ENCODE data around the gene MVD. TPM values are rescaled to one million over a fixed set of nuclear protein-coding genes. Genes with fewer than 3 reads are reported as not detected.

MVD gene
- polyA plus RNA-seq, 1 donor (not counting 4 experiments of a cell fraction or from before 2014, with no cell fraction given): 59.6 TPM

GRCh38 chr16:88681084-88681680 is 18.3 kb upstream of the MVD start:
- TF ChIP-seq EZH2 (IDR thresholded peaks at IDR 0.05; ENCODE audit: low read length): no peak
- TF ChIP-seq, protein P1, sequence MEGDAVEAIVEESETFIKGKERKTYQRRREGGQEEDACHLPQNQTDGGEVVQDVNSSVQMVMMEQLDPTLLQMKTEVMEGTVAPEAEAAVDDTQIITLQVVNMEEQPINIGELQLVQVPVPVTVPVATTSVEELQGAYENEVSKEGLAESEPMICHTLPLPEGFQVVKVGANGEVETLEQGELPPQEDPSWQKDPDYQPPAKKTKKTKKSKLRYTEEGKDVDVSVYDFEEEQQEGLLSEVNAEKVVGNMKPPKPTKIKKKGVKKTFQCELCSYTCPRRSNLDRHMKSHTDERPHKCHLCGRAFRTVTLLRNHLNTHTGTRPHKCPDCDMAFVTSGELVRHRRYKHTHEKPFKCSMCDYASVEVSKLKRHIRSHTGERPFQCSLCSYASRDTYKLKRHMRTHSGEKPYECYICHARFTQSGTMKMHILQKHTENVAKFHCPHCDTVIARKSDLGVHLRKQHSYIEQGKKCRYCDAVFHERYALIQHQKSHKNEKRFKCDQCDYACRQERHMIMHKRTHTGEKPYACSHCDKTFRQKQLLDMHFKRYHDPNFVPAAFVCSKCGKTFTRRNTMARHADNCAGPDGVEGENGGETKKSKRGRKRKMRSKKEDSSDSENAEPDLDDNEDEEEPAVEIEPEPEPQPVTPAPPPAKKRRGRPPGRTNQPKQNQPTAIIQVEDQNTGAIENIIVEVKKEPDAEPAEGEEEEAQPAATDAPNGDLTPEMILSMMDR (optimal IDR thresholded peaks at IDR 0.05 in 1 of 3, IDR thresholded peaks at IDR 0.05 in 1 of 3, conservative IDR thresholded peaks at IDR 0.05 in 1 of 3; ENCODE audit: extremely low read depth in 1 of 3, insufficient read depth in 2 of 3, low read length in 3 of 3): peak; percentile 44 to 91 (median 88)
- Histone ChIP-seq H3K27me3 (ENCODE audit: control insufficient read depth, extremely low read depth, insufficient read depth, low read length) (peaks cover 36% of the 10 kb centered on the region), H3K36me3 (ENCODE audit: control insufficient read depth in 2 of 2, extremely low read depth in 1 of 2, insufficient read depth in 2 of 2, low read length in 2 of 2) (no peaks in the 10 kb centered on the region), H3K4me3 (ENCODE audit: control insufficient read depth in 2 of 3, extremely low read depth in 1 of 3, insufficient read depth in 2 of 3, low read depth in 1 of 3, low read length in 3 of 3) (no peak overlapping the region), H3K4me2 (ENCODE audit: control insufficient read depth, extremely low read depth, insufficient read depth, low read depth, low read length) (no peak overlapping the region), H3K9ac (ENCODE audit: control insufficient read depth, extremely low read depth, insufficient read depth, low read length) (no peak overlapping the region), H3K79me2 (ENCODE audit: control insufficient read depth, insufficient read depth, low read length) (no peaks in the 10 kb centered on the region), H2AFZ (ENCODE audit: control insufficient read depth, low read length) (no peak overlapping the region), H3K27ac (ENCODE audit: control insufficient read depth, insufficient read depth, low read length) (no peak overlapping the region), H4K20me1 (ENCODE audit: control insufficient read depth, extremely low read depth, insufficient read depth, low read length) (no peaks in the 10 kb centered on the region), H3K9me3 (ENCODE audit: control insufficient read depth, low read depth, low read length) (no peaks in the 10 kb centered on the region), H3K9me1 (ENCODE audit: control insufficient read depth, extremely low read depth, insufficient read depth, low read length) (no peaks in the 10 kb centered on the region), H3K4me1 (ENCODE audit: control insufficient read depth, extremely low read depth, insufficient read depth, low read length) (peaks cover 11% of the 10 kb centered on the region)
- DNase-seq (ENCODE audit: low read depth, low spot score) (no peak), FAIRE-seq (no peak)
- dilution Hi-C loops (cut with MboI; ENCODE audit: extremely low pct_ligation_motif_present, low sequenced_read_pairs): no loop called here

GRCh38 chr16:88680554-88681083 is 17.7 kb upstream of the MVD start:
- Histone ChIP-seq H3K9me3 (ENCODE audit: control insufficient read depth, low read depth, low read length) (no peaks in the 10 kb centered on the region), H3K79me2 (ENCODE audit: control insufficient read depth, insufficient read depth, low read length) (no peaks in the 10 kb centered on the region), H3K9me1 (ENCODE audit: control insufficient read depth, extremely low read depth, insufficient read depth, low read length) (no peaks in the 10 kb centered on the region), H3K4me3 (ENCODE audit: control insufficient read depth in 2 of 3, extremely low read depth in 1 of 3, insufficient read depth in 2 of 3, low read depth in 1 of 3, low read length in 3 of 3) (no peak overlapping the region), H3K9ac (ENCODE audit: control insufficient read depth, extremely low read depth, insufficient read depth, low read length) (no peak overlapping the region), H3K27ac (ENCODE audit: control insufficient read depth, insufficient read depth, low read length) (no peak overlapping the region), H3K27me3 (ENCODE audit: control insufficient read depth, extremely low read depth, insufficient read depth, low read length) (peaks cover 31% of the 10 kb centered on the region), H3K4me2 (ENCODE audit: control insufficient read depth, extremely low read depth, insufficient read depth, low read depth, low read length) (no peak overlapping the region), H2AFZ (ENCODE audit: control insufficient read depth, low read length) (no peak overlapping the region), H3K4me1 (ENCODE audit: control insufficient read depth, extremely low read depth, insufficient read depth, low read length) (peaks cover 7% of the 10 kb centered on the region), H3K36me3 (ENCODE audit: control insufficient read depth in 2 of 2, extremely low read depth in 1 of 2, insufficient read depth in 2 of 2, low read length in 2 of 2) (no peaks in the 10 kb centered on the region), H4K20me1 (ENCODE audit: control insufficient read depth, extremely low read depth, insufficient read depth, low read length) (no peaks in the 10 kb centered on the region)
- TF ChIP-seq, protein P1 (optimal IDR thresholded peaks at IDR 0.05 in 1 of 3, IDR thresholded peaks at IDR 0.05 in 1 of 3, conservative IDR thresholded peaks at IDR 0.05 in 1 of 3; ENCODE audit: extremely low read depth in 1 of 3, insufficient read depth in 2 of 3, low read length in 3 of 3): no peak
- TF ChIP-seq EZH2 (IDR thresholded peaks at IDR 0.05; ENCODE audit: low read length): no peak
- no peak for DNase-seq (ENCODE audit: low read depth, low spot score)
- dilution Hi-C loops (cut with MboI; ENCODE audit: extremely low pct_ligation_motif_present, low sequenced_read_pairs): no loop called here
- FAIRE-seq: no peak
